WTC11 (cell line): Measurements from ENCODE around the gene TINAG. TPM values are rescaled to one million over a fixed set of nuclear protein-coding genes. Genes with fewer than 3 reads are reported as not detected.

ENCODE experiments used
- ATAC-seq: fragments of 200-7000 bp; cut with Tn5 transposase; 2 replicates; pipeline ENCODE4 v1.10.0; 2021; ENCODE audit warnings: mild to moderate bottlenecking, moderate library complexity
- CTCF ChIA-PET: fragments of 300-600 bp; sonication (Branson Sonifier 250); formaldehyde crosslinking; loops from one replicate; lab custom pipeline; 2021; ENCODE audit warnings: antibody characterized with exemption; lab: Charles Lee
- POLR2A ChIA-PET: fragments of 350-600 bp; sonication (Branson Sonifier 250); formaldehyde crosslinking; loops from one replicate; lab custom pipeline; 2021; ENCODE audit warnings: antibody characterized with exemption; lab: Charles Lee
- DNase-seq: peaks from one replicate; pipeline ENCODE4 v3.0.0; 2021; ENCODE audit warnings: low spot score
- H3K27ac Mint-ChIP-seq: 2 replicates; pipeline ENCODE4 v1.8.0; 2021; ENCODE audit warnings: mixed read lengths
- H3K27me3 Mint-ChIP-seq: 2 replicates; pipeline ENCODE4 v1.8.0; 2021; ENCODE audit warnings: low read depth, mild to moderate bottlenecking, moderate library complexity, mixed read lengths
- H3K36me3 Mint-ChIP-seq: 2 replicates; pipeline ENCODE4 v1.8.0; 2021; ENCODE audit warnings: mixed read lengths
- H3K4me1 Mint-ChIP-seq: 2 replicates; pipeline ENCODE4 v1.8.0; 2022; ENCODE audit warnings: mixed read lengths
- H3K4me3 Mint-ChIP-seq: 2 replicates; pipeline ENCODE4 v1.8.0; 2021; ENCODE audit warnings: mild to moderate bottlenecking, moderate library complexity, mixed read lengths
- H3K9me3 Mint-ChIP-seq: 2 replicates; pipeline ENCODE4 v1.8.0; 2021; ENCODE audit warnings: mixed read lengths
- ATF2 ChIP-seq: sonication (generic); formaldehyde crosslinking; IDR thresholded peaks from 2 replicates; pipeline ENCODE4 v1.8.1; 2022; ENCODE audit warnings: low read depth, missing genetic modification reagents, borderline replicate concordance
- ATF3 ChIP-seq: sonication (generic); formaldehyde crosslinking; conservative IDR thresholded peaks from 2 replicates; pipeline ENCODE4 v1.8.1; 2022; ENCODE audit warnings: mild to moderate bottlenecking, missing genetic modification reagents
- CREM ChIP-seq: sonication (generic); formaldehyde crosslinking; IDR thresholded peaks from 2 replicates; pipeline ENCODE4 v1.8.1; 2022; ENCODE audit warnings: mild to moderate bottlenecking, missing genetic modification reagents, moderate library complexity
- GRHL2 ChIP-seq: fragments of 250-450 bp; sonication (Bioruptor Pico); IDR thresholded peaks from 2 replicates; pipeline ENCODE4 v1.8.0; 2022; ENCODE audit warnings: mild to moderate bottlenecking, moderate library complexity; ENCODE audit not compliant: insufficient replicate concordance, severe bottlenecking
- GTF2I ChIP-seq: fragments of 250-450 bp; sonication (Bioruptor Pico); conservative IDR thresholded peaks from 2 replicates; pipeline ENCODE4 v1.4.0; 2021; ENCODE audit warnings: mild to moderate bottlenecking
- KAT7 ChIP-seq: sonication (generic); formaldehyde crosslinking; IDR thresholded peaks from 2 replicates; pipeline ENCODE4 v1.8.1; 2023; ENCODE audit warnings: missing genetic modification reagents, mild to moderate bottlenecking, borderline replicate concordance
- MAX ChIP-seq: sonication (generic); formaldehyde crosslinking; IDR thresholded peaks from 2 replicates; pipeline ENCODE4 v1.8.0; 2022; ENCODE audit warnings: mild to moderate bottlenecking, missing genetic modification reagents
- PRRX2 ChIP-seq: fragments of 250-450 bp; sonication (Bioruptor Pico); IDR thresholded peaks from 2 replicates; pipeline ENCODE4 v1.8.0; 2021; ENCODE audit warnings: mild to moderate bottlenecking
- RORB ChIP-seq: fragments of 250-450 bp; sonication (Bioruptor Pico); IDR thresholded peaks from 2 replicates; pipeline ENCODE4 v1.9.0; 2021; ENCODE audit warnings: mild to moderate bottlenecking
- STAT6 ChIP-seq: sonication (generic); formaldehyde crosslinking; conservative IDR thresholded peaks from 2 replicates; pipeline ENCODE4 v1.8.1; 2023; ENCODE audit warnings: mild to moderate bottlenecking, low read depth, missing genetic modification reagents, moderate library complexity
- TEAD4 ChIP-seq: sonication (generic); formaldehyde crosslinking; IDR thresholded peaks from 2 replicates; pipeline ENCODE4 v1.8.0; 2022; ENCODE audit warnings: mild to moderate bottlenecking, missing genetic modification reagents
- USF1 ChIP-seq: sonication (generic); formaldehyde crosslinking; IDR thresholded peaks from 2 replicates; pipeline ENCODE4 v1.8.0; 2022; ENCODE audit warnings: mild to moderate bottlenecking, missing genetic modification reagents
- USF2 ChIP-seq: sonication (generic); formaldehyde crosslinking; IDR thresholded peaks from 2 replicates; pipeline ENCODE4 v1.8.1; 2023; ENCODE audit warnings: mild to moderate bottlenecking, missing genetic modification reagents, moderate library complexity
- ZNF425 ChIP-seq: fragments of 250-450 bp; sonication (Bioruptor Pico); conservative IDR thresholded peaks from 2 replicates; pipeline ENCODE4 v1.9.0; 2021; ENCODE audit warnings: mild to moderate bottlenecking
- total RNA-seq: library from RNA; stranded (reverse); gene quantifications from 3 replicates; pipeline ENCODE4 v1.2.3, GENCODE V29; 2021

TINAG gene
- total RNA-seq, 1 experiment from 2014 or later: not detected

- no peaks in the 10 kb centered on the region for H3K4me1 Mint-ChIP-seq
- POLR2A ChIA-PET: no interaction called here
- CTCF ChIA-PET: no interaction called here
- no peaks in the 10 kb centered on the region for H3K36me3 Mint-ChIP-seq
- TF ChIP-seq GTF2I: no peak
- TF ChIP-seq STAT6: no peak
- DNase-seq: no peak
- H3K27ac Mint-ChIP-seq: no peak overlapping the region
- H3K27me3 Mint-ChIP-seq: no peaks in the 10 kb centered on the region
- no peak for ATAC-seq
- H3K4me3 Mint-ChIP-seq: no peak overlapping the region
- no peaks in the 10 kb centered on the region for H3K9me3 Mint-ChIP-seq
These were observed 118.8 kb downstream of the TINAG start for GRCh38 chr6:54426995-54427394.

- CTCF ChIA-PET: no interaction called here
- no peak for DNase-seq
- no peaks in the 10 kb centered on the region for H3K36me3 Mint-ChIP-seq
- no peaks in the 10 kb centered on the region for H3K4me1 Mint-ChIP-seq
- no peak for TF ChIP-seq KAT7 (CRISPR knock-in tag)
- TF ChIP-seq RORB: no peak
- no peak for TF ChIP-seq ATF3
- no peak for TF ChIP-seq CREM (CRISPR knock-in tag)
- no peak for TF ChIP-seq ATF2 (CRISPR knock-in tag)
- TF ChIP-seq TEAD4 (CRISPR knock-in tag): no peak
- no peak for TF ChIP-seq ZNF425 (CRISPR knock-in tag)
- TF ChIP-seq PRRX2: no peak
- TF ChIP-seq, all 79 proteins: peak for 0
- no peak for ATAC-seq
- no peak overlapping the region for H3K4me3 Mint-ChIP-seq
- H3K27me3 Mint-ChIP-seq: no peaks in the 10 kb centered on the region
- POLR2A ChIA-PET: no interaction called here
- H3K9me3 Mint-ChIP-seq: no peaks in the 10 kb centered on the region
- no peak overlapping the region for H3K27ac Mint-ChIP-seq
These were observed 119.2 kb downstream of the TINAG start for GRCh38 chr6:54427396-54427937.

GRCh38 chr6:54428431-54428830 is 120.2 kb downstream of the TINAG start:
- no peaks in the 10 kb centered on the region for H3K36me3 Mint-ChIP-seq
- no peak for DNase-seq
- ChIA-PET POLR2A (no interaction called here), CTCF (no interaction called here)
- H3K4me3 Mint-ChIP-seq: no peak overlapping the region
- TF ChIP-seq USF2 (CRISPR knock-in tag): peak; percentile 59
- no peak for TF ChIP-seq MAX (CRISPR knock-in tag)
- TF ChIP-seq GRHL2 (CRISPR knock-in tag): no peak
- peak; percentile 42; the same call in 1 of the 2 replicates for TF ChIP-seq USF1 (CRISPR knock-in tag)
- H3K27ac Mint-ChIP-seq: no peak overlapping the region
- no peaks in the 10 kb centered on the region for H3K27me3 Mint-ChIP-seq
- no peak for ATAC-seq
- no peaks in the 10 kb centered on the region for H3K9me3 Mint-ChIP-seq
- H3K4me1 Mint-ChIP-seq: no peaks in the 10 kb centered on the region
